Germinal center (tissue), 1 donor: ENCODE measurements around the gene N4BP2L1.

Experiments used
- DNase-seq: peaks from one replicate; pipeline ENCODE4 v3.0.0; 2012; ENCODE audit warnings: mixed read lengths, low spot score

Gene N4BP2L1

GRCh38 chr13:32427852-32428580 lies at the start of gene N4BP2L1:
N4BP2L1 (minus strand) TSS chr13:32428130; CDS start chr13:32428082, 48 bp downstream.
- DNase-seq: peak; percentile 62

- no peak for DNase-seq
Observed at GRCh38 chr13:32476892-32477291, 49.0 kb upstream of the N4BP2L1 start.

GRCh38 chr13:32476021-32476731 lies 48.2 kb upstream of the N4BP2L1 start:
- no peak for DNase-seq

- DNase-seq: no peak
Observed at GRCh38 chr13:32474999-32475792, 47.3 kb upstream of the N4BP2L1 start.

- no peak for DNase-seq
Observed at GRCh38 chr13:32473650-32474049, 45.7 kb upstream of the N4BP2L1 start.

- DNase-seq: no peak
Observed at GRCh38 chr13:32472194-32472621, 44.3 kb upstream of the N4BP2L1 start.

GRCh38 chr13:32471187-32471922 lies 43.4 kb upstream of the N4BP2L1 start:
- DNase-seq: no peak

- no peak for DNase-seq
Observed at GRCh38 chr13:32468502-32469142, 40.7 kb upstream of the N4BP2L1 start.

- no peak for DNase-seq
Observed at GRCh38 chr13:32456591-32456990, 28.7 kb upstream of the N4BP2L1 start.

GRCh38 chr13:32455594-32455903 lies 27.6 kb upstream of the N4BP2L1 start:
- no peak for DNase-seq

- DNase-seq: no peak
Observed at GRCh38 chr13:32454886-32455593, 27.1 kb upstream of the N4BP2L1 start.

- DNase-seq: no peak
Observed at GRCh38 chr13:32453981-32454380, 26.1 kb upstream of the N4BP2L1 start.

- no peak for DNase-seq
Observed at GRCh38 chr13:32448972-32449371, 21.0 kb upstream of the N4BP2L1 start.

GRCh38 chr13:32447894-32448623 lies 20.1 kb upstream of the N4BP2L1 start:
- no peak for DNase-seq

- no peak for DNase-seq
Observed at GRCh38 chr13:32446773-32447465, 19.0 kb upstream of the N4BP2L1 start.

GRCh38 chr13:32446220-32446619 lies 18.3 kb upstream of the N4BP2L1 start:
- no peak for DNase-seq

GRCh38 chr13:32445461-32445860 lies 17.5 kb upstream of the N4BP2L1 start:
- no peak for DNase-seq

GRCh38 chr13:32443111-32443510 lies 15.2 kb upstream of the N4BP2L1 start:
- peak; percentile 51 for DNase-seq

GRCh38 chr13:32438871-32439270 lies 10.9 kb upstream of the N4BP2L1 start:
- DNase-seq: no peak

GRCh38 chr13:32432856-32433255 lies 4.9 kb upstream of the N4BP2L1 start:
- DNase-seq: no peak
